Activated T-cell treated with anti-CD3 and anti-CD28 coated beads for 4 hours (primary cell): Measurements from ENCODE around the gene KCNK5.

Source experiments
- DNase-seq: peaks from one replicate; pipeline ENCODE4 v3.0.0-alpha.2; 2020

Gene KCNK5

DNA sequence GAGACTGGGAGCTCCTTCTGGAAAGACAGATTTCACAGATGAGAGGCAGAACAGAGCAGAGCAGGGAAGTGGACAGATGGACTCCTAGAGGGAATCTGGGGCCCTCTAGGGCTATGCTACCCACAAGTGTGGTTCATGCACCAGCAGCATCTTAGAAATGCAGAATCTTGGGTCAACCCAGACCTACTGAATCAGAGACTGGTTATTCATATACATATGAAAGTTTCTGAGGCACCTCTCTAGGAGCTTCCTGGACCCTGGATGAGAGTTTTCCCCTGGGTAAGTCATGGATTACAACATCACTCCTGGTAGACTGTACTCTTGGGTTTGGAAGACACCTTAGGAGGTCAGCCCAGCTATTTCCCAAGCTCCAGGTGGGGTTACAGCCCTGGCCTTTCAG, 58.9 kb downstream of the KCNK5 start:
- DNase-seq = no peak

DNA sequence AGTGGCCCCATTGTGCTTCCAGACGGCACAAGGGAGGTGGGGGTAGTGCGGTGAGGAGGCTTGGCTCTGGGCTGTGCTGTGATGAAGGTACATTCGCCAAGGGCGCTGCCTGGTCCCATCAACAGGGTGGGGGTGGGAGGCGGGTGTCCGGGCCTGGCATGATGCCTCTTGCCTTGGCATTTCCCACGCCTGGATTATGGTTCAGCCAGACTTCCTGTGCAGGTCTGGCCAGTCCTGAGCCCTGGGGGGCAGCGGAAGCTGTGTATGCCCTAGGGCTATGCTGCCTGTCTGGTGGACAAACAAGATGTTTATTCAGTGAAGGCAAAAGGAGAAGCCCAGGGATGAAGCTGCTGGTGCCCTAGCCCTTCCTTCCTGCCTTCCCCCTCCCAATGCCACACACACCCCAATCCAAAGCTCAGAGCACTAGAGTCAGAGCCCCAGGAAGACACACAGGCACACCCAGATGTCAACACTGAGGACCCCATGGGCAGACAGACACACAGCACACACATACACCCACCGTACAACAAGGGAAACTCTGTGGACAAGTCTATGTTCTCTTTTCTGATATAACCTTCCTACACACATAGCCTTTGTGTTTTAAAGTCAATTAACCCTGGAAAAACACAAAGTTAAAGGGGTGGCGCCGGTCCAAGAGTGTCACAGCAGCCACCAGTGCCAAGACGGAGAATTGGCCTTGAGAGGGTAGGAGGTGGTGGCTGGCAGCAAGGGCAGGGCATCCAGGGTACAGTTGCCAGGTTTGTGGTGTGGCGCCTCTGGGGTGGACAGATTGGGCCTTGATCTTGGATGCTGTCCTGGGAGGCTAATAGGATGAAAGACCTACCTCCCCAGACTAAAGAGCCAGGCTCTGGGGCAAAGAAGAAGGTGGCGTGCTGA, 59.6 kb downstream of the KCNK5 start:
- no peak for DNase-seq

DNA sequence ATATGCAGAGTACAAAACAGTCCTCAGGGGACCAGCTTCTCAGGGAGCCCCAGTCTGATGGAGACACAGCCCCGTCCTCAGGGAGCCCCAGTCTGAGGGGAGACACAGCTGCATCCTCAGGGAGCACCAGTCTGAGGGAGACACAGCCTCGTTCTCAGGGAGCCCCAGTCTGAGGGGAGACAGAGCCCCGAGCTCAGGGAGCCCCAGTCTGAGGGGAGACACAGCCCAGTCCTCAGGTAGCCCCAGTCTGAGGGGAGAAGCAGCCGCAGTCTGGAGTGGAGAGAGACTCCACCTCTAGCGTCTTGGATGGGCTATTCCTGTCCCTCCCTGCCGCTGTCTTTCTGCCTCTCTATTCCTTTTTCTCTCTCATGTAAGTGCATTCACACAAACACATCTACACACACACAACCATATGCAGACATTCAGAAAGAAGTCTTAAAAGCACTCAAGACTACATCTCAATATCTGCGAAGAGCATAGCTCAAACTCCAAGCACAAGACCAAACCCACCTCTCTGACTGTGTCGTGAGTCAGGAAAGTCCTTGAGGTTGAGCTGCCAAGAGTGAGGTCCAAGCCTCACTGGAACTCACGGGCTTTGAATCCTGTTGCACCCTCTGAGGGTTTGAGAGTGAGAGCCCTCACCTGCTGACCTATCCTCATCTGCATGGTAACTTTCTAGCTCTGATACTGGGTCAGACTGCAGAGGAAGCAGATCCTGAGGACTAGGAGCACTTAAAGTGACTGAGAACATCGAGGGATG, 61.2 kb downstream of the KCNK5 start:
- no peak for DNase-seq

DNA sequence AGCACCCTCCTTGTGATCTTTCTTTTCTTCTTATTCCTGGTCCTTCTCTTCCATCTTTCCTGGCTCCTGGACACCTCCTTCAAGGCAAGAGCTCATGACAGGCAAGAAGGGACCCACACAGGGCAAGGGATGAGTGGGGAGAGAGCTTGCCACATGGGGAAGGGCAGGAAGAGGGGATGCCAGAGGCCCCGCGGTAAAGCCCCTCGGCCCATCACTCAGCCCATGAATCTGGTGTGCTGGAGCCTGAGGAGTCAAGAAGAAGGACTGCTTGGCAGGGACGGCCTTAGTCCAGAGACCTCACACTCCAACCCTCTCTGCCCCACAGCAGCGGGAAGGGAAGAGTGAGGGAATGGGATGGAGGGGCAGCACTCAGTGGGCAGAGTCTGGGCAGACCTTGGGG, 62.0 kb downstream of the KCNK5 start:
- DNase-seq = no peak

DNA sequence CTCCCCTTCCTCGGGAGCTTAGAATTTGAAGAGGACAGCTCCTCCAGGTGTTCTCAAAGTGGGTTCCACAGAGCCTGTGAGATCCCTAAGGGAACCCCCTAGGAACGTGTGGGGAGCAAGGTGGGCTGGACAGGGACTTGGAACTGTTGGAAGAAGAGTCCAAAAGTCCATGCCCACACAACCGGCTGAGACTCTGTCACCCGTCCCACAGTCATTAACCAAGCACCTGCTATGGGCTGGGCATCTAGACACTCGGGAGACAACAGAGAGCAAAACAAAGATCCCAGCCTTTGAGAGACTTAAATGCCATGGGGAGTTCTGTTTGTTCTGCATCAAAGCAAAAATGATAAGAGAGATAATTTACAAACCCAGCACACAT, 62.4 kb downstream of the KCNK5 start:
- DNase-seq = no peak

DNA sequence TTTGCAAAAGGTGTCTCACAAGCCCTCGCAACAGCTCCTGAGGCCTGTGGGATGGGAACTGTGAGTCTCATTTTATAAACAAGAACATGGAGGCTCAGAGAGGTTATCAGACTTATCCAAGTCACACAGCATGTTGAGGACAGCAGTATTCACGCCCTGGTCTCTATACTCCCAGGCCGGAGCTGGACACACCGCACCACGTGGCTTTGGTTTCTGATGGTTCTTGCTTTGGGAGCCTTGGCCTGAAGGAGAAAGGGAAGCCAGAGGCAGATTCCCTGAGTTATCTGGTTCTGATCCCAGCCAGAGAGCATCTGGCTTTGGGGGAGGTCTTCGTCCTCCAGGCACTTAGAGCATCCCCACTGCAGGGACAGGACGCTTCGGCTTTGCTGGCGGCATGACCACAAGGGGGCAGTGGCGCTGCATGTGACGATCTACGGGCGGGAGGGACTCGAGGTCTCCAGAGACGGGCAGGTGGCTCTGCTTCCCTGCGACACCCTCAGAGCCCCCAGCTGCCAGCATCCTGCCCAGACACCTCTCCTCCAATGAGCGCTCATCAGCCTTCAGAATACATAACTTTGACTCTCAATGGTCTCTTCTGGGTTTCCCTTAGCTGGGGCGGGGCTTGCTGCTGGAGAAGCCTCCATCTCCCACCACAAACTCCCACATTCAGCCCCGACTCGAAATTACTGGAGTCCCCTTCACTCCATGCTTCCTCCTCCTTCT, 62.9 kb downstream of the KCNK5 start:
- DNase-seq = peak; percentile 81

DNA sequence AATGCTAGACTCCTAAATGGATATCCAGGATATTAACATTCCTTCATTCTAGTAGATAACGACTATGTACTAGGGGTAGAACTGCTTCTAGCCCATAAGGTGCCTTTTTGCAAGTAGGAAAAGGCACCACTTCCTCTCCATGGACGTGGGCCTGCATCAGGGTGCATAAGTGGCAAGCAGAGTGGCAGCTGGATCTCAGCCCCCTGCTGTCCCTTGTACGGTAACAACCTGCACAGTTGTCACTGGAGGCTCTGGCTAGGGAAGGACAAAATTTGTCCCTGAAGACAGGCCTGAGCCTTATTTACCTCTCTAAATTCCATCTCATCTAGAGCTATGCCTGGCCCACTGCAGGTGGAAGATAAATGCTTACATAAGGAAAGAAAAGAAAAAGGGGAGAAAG, 71.8 kb downstream of the KCNK5 start:
- DNase-seq = no peak

DNA sequence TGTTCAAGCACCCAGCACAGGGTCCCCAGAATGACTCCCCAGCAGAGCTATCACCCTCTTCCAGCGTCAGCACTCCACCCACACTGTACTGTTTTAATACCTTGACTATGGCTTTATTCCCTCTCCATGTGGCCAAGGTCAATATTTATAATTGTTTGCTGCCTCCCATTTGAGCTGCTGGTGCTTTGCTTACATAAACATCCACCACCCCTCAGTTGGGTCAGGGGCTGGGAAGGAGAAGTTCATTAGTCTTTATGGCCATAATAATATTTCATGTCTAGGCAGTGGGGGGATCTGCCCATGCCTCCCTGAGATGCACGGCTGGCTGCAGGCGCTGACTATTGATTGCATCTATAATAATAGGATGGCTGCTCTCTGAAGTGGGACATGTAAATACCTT, 72.5 kb downstream of the KCNK5 start:
- no peak for DNase-seq

DNA sequence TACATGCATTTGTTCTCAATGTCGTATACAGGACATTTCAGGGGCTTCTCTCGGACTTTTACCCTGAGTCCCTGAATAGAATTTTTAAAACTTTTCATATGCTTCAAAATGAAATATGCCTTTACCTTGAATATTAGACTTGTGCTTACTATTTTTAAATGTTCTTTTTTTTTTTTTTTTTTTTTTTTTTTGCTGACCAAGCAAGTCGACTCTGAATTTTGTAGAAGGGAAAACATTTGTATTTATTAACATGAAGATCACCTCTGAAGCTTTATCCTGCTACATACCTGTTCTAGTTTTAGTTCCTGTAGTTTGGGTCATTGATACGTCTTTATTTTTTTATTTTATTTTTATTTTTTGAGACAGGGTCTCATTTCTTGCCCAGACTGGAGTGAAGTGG, 74.6 kb downstream of the KCNK5 start:
- DNase-seq = no peak

DNA sequence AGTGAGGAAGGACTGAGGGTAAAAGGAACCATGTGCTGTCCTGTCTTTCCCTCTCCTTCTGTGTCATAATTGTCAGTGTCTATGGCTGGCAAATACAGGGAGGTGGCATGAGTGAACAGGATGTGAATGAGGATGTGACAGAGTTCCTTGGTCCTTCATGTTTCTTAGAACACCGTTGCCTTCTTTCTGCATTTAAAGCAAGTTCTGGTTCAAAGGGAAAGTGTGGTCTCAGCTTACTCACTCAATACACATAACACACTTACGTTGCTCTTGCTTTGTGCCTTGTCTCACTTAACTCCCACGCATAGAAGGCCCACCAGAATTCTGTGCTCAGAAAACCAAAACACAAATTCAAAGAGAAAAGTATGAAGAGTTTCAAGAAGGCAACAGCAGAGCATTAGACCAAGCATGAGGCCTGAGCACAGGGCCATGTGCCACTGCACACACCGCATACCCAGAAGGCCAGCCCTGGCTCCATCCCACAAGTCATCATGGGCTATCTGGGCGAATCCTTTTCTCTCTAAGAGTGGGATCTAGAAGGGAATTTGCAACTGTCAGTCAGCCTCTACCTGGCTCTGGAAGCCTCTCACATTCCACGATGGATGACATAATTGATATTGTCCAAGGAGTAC, 75.4 kb downstream of the KCNK5 start:
- no peak for DNase-seq

DNA sequence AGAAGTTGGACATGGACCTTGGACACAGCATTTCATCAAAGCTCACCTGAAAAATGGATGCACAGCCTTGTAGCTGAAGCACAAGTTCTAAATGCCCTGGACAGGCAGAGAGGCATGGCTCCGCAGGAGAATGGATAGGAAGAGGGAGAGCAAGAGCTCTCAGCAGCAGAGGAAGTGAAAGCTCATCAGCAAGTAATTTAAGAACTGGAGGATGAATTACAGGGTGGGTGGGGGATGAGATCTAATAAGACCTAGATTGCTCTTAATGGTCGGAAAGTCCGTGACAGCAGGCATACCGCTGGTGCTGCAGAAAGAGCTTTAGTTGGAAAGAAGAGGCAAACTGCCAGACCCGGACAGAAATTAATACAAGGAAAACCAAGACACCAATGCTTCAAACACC, 77.0 kb downstream of the KCNK5 start:
- DNase-seq = no peak

DNA sequence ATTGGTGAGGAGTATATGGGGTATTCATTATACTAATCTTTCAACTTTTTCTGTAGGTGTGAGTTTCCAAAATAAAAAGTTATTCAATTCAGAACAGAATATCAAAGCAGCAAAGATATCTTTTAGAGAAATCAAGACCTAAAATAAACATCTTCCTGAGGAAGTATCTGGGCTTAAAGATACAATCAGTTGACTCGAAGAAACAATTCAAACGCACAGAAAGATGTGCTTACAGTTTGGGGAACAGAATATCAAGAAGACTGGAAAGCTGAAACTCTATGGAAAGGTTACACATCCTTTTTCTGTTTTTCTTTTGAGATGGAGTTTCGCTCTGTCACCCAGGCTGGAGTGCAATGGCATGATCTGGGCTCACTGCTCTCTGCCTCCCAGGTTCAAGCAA, 78.1 kb downstream of the KCNK5 start:
- no peak for DNase-seq

DNA sequence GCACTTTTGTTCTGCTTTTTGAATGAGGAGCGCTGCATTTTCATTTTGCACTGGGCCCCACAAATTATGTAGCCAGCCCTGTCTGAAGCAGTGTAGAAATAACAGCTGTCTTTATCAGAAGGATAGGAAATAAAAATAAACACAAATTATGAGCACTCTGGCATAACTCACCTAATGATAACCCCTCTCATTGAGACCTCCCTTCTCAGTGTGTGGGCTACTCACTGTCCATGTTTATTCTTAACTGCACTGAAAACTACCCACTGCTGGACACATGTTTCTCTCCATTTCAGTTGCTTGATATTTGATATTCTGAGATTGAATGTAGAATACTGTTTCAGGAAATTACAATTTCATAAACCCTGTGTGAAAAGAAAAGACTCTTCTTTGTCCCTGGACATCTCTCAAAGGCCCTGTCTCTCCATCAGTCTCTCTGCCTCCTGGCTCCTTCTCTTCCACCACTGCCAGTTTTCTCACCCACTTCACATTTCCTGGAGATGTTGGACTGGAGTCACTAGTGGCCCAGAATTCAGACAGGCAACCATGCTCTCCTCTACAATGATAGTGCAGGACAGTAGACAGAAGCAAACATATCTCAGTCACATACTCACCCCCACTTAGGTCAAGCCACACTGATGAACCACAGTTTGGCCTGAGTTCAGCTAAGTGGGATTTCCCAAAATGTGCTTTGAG, 84.6 kb downstream of the KCNK5 start:
- DNase-seq = no peak

DNA sequence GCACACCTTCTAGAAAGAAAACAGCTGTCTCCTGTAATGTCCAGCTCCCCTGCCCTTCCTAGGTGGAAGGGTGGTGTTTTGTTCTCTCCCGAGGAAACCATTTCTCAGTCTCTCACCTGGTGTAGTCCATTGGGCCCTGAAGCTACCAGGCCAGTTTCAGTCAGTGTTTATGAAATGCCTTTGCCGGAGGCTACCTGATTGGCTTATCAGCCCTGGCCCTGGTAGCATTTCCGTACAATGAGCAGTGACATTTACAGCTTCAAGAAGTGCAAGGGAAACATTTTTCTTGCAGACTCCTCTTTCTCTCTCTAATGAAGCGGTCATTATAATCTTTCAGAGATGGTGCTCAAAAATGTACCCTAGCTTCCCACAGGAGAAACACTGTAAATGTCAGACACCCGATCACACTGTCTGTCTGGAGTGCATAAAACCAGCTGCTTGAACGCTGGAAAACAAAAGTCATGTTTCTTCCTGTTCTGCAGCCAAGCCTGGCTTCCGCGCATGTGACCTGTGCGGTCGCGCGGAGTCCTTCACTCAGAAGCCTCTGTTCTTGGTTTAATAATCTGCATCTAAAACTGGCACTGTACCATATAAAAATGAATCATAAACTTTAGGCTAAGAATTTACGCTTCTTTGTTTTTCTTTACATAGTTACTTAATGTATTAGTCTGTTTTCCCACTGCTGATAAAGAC, 85.9 kb downstream of the KCNK5 start:
- DNase-seq = no peak

DNA sequence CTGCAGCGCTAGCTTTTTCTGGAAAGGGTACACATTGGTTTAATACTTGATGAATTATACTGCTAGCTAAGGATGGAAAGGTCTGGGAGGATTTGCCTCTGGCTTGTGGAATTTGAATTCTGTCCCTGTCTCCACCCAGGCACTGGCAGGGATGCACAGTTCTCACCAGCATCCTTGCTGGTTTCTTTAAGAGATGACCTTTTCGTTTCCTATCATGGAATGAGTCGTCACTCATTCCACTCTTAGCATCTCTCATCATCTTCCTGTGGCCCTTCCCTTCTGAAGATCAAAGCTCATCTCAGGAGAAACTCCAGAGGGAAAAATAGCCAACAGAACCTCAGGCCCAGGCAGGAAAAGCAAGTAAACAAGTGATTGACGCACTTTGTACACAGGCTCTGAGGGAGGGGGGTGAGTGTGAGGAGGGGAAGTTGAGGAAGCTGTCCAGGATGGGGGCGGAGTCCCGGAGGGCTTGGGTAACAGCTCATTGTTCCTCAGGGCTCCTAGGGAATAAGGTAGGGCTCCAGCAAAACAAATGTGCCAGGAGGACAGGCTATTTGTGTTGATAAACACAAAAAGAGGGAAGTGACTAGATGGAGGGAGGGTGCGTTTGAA, 88.6 kb downstream of the KCNK5 start:
- DNase-seq = no peak
